AG10803 (cell line): Measurements from ENCODE around the gene DNAJC4.
"Not testable (repeated sequence)": the region's sequence is repeated elsewhere in the genome, so short reads cannot be mapped to it uniquely, and the experiment has no call there.

ENCODE experiments used
- DNase-seq: peaks from one replicate; pipeline ENCODE4 v3.0.0; 2010; ENCODE audit warnings: low read depth
- H3K4me3 ChIP-seq: 2 replicates; pipeline ENCODE4 v1.5.1; 2011; ENCODE audit warnings: mild to moderate bottlenecking, low read length, control low read depth
- TF ChIP-seq, protein P1 (sequence below): conservative IDR thresholded peaks from 2 replicates; pipeline ENCODE4 v1.5.1; 2011; ENCODE audit warnings: mild to moderate bottlenecking, low read length, control low read depth, inconsistent platforms

DNAJC4 gene

GRCh38 chr11:64241491-64242374, 11.4 kb downstream of the DNAJC4 start:
- TF ChIP-seq, protein P1, sequence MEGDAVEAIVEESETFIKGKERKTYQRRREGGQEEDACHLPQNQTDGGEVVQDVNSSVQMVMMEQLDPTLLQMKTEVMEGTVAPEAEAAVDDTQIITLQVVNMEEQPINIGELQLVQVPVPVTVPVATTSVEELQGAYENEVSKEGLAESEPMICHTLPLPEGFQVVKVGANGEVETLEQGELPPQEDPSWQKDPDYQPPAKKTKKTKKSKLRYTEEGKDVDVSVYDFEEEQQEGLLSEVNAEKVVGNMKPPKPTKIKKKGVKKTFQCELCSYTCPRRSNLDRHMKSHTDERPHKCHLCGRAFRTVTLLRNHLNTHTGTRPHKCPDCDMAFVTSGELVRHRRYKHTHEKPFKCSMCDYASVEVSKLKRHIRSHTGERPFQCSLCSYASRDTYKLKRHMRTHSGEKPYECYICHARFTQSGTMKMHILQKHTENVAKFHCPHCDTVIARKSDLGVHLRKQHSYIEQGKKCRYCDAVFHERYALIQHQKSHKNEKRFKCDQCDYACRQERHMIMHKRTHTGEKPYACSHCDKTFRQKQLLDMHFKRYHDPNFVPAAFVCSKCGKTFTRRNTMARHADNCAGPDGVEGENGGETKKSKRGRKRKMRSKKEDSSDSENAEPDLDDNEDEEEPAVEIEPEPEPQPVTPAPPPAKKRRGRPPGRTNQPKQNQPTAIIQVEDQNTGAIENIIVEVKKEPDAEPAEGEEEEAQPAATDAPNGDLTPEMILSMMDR = no peak
- peak overlapping the region; percentile 82 for H3K4me3 ChIP-seq
- DNase-seq = no peak

DNA sequence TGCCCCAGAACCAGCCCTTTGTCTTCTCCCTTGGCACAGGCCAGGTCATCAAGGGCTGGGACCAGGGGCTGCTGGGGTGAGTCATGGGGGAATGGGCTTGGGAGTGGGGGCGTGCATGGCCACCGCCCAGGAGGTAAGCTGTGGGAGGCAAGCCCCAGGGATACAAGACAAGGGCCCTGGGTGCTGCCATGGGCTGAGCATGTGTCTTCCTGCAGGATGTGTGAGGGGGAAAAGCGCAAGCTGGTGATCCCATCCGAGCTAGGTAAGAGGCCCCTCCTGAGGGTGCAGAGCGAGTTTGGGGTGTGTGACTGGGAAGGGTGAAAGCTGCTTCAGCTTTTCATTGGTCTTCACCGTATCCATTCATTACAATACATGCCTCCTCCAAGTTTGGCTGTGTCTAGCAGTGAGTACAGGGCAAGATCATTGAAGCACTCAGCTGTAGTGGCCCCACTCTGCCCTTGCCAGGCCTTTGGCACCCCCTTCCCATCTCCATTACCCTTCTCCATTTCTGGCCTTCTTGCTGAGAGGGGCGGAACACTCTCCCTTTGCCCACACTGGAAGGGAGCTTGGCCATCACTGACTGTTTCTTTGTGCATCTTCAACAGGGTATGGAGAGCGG, 13.0 kb downstream of the DNAJC4 start:
- peak overlapping the region; percentile 17; the same call in 1 of the 2 replicates for H3K4me3 ChIP-seq
- TF ChIP-seq, protein P1 = no peak
- DNase-seq = no peak

GRCh38 chr11:64244107-64244506, 13.8 kb downstream of the DNAJC4 start:
- DNase-seq = no peak
- TF ChIP-seq, protein P1 = no peak
- H3K4me3 ChIP-seq = no peak overlapping the region

DNA sequence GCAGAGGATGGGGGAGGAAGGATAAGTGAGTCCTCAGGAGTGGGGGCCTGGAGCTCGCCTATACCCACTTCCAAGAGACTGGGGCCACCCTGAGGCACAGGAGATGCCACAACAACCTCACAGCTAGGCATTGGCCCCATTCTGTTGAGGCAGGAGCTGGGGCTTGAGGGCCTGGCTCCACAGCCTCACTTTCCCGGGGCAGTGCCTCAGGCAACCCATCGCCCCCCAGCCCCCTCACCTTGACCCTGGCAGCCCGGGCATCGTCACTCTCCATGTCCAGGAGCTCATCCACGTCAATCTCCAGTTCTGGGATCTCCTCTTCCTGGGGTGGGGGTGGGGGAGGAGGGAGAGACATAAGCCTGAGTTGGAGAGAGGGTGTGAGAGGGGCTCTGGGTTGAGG, 14.6 kb downstream of the DNAJC4 start:
- DNase-seq = no peak
- TF ChIP-seq, protein P1 = no peak
- peak overlapping the region; percentile 96 for H3K4me3 ChIP-seq

- H3K4me3 ChIP-seq = peak overlapping the region; percentile 96
- TF ChIP-seq, protein P1 = no peak
- DNase-seq = no peak
These were observed 15.1 kb downstream of the DNAJC4 start for GRCh38 chr11:64245401-64245796.

DNA sequence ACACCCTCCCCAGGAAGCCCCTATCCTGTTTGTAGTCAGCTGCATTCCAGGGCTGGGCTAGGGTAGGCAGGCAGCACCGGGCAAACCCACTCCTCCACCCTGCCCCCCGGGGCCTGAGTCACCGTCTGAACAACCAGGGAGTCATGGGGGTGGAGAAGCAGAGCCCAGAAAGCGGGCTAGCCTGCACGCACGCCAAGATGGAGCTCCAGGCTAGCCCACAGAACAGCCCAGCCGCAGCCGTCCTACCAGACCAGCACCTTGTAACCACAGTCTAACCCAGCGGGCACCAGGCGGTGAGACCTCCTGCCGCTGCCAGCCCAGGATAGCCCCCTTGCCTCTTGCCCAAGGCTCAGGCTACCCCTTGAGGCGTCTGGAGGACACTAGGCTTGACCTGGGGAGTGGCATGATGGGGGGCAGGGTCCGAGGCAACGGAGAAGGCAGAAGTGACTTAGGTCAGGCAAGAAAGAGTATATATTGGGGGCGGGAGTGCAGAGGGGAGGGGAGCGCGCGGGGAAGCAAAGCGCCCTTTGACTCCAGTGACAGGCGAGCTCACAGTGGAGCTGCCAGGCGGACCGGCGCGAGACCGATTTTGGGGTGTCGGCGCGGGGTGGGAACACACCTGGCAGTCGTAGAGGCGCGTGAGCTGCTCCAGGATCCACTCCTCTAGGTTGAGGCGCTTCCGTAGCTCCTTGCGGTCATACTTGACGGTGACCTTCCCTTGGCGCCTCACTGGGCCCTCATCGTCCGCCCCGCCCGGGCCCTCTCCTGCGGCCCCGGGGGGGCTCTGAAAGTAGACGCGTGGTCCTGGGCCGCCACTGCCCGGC, 15.7 kb downstream of the DNAJC4 start:
- peak overlapping the region; percentile 96 for H3K4me3 ChIP-seq
- DNase-seq = peak; percentile 88
- TF ChIP-seq, protein P1 = no peak

- H3K4me3 ChIP-seq = peak overlapping the region; percentile 96
- DNase-seq = not testable (repeated sequence)
These were observed 16.2 kb downstream of the DNAJC4 start for GRCh38 chr11:64246621-64246870.
